Ramos (cell line): ENCODE measurements around the gene ASB4.

Experiments used
- in situ Hi-C: fragments of 300-500 bp; cut with MboI; formaldehyde crosslinking; loops from one replicate; pipeline ENCODE4 v1.14.3; 2022; ENCODE audit warnings: low sequenced_read_pairs; ENCODE audit not compliant: unreplicated experiment

Gene ASB4

GRCh38 chr7:95517870-95518269, 32.1 kb downstream of the ASB4 start:
- in situ Hi-C loops, result loop anchor here (10.0 kb wide), 1 partner anchor 167 kb away; no protein-coding TSS in a partner anchor

- in situ Hi-C loops, result no loop called here
These were observed 34.4 kb downstream of the ASB4 start for GRCh38 chr7:95520136-95520535.

GRCh38 chr7:95525503-95525902, 39.8 kb downstream of the ASB4 start:
- in situ Hi-C loops, result loop anchor here (25.0 kb wide), 1 partner anchor 1487 kb away; the partner anchor contains the start of genes DLX5 and DLX6

GRCh38 chr7:95526128-95526738, 40.5 kb downstream of the ASB4 start:
- in situ Hi-C loops, result loop anchor here (25.0 kb wide), 1 partner anchor 1486 kb away; the partner anchor contains the start of genes DLX5 and DLX6

GRCh38 chr7:95527033-95527775, 41.5 kb downstream of the ASB4 start:
- in situ Hi-C loops, result loop anchor here (25.0 kb wide), 1 partner anchor 1485 kb away; the partner anchor contains the start of genes DLX5 and DLX6

GRCh38 chr7:95527776-95528250, 42.1 kb downstream of the ASB4 start:
- in situ Hi-C loops, result loop anchor here (25.0 kb wide), 1 partner anchor 1484 kb away; the partner anchor contains the start of genes DLX5 and DLX6

- in situ Hi-C loops, result loop anchor here (25.0 kb wide), 1 partner anchor 1483 kb away; the partner anchor contains the start of genes DLX5 and DLX6
These were observed 44.0 kb downstream of the ASB4 start for GRCh38 chr7:95529701-95530100.

GRCh38 chr7:95530881-95531280, 45.1 kb downstream of the ASB4 start:
- in situ Hi-C loops, result loop anchor here (25.0 kb wide), 1 partner anchor 1481 kb away; the partner anchor contains the start of genes DLX5 and DLX6

- in situ Hi-C loops, result loop anchor here (25.0 kb wide), 1 partner anchor 1481 kb away; the partner anchor contains the start of genes DLX5 and DLX6
These were observed 46.0 kb downstream of the ASB4 start for GRCh38 chr7:95531605-95532219.

- in situ Hi-C loops, result loop anchor here (25.0 kb wide), 1 partner anchor 1478 kb away; the partner anchor contains the start of genes DLX5 and DLX6
These were observed 49.1 kb downstream of the ASB4 start for GRCh38 chr7:95534796-95535195.

- in situ Hi-C loops, result loop anchor here (25.0 kb wide), 1 partner anchor 1477 kb away; the partner anchor contains the start of genes DLX5 and DLX6
These were observed 49.9 kb downstream of the ASB4 start for GRCh38 chr7:95535662-95536061.

GRCh38 chr7:95536656-95537311, 51.0 kb downstream of the ASB4 start:
- in situ Hi-C loops, result loop anchor here (25.0 kb wide), 1 partner anchor 1476 kb away; the partner anchor contains the start of genes DLX5 and DLX6

GRCh38 chr7:95537468-95537867, 51.7 kb downstream of the ASB4 start:
- in situ Hi-C loops, result loop anchor here (25.0 kb wide), 1 partner anchor 1475 kb away; the partner anchor contains the start of genes DLX5 and DLX6

GRCh38 chr7:95539426-95539825, 53.7 kb downstream of the ASB4 start:
- in situ Hi-C loops, result loop anchor here (25.0 kb wide), 1 partner anchor 1473 kb away; the partner anchor contains the start of genes DLX5 and DLX6

- in situ Hi-C loops, result loop anchor here (25.0 kb wide), 1 partner anchor 1472 kb away; the partner anchor contains the start of genes DLX5 and DLX6
These were observed 54.6 kb downstream of the ASB4 start for GRCh38 chr7:95540366-95540765.

- in situ Hi-C loops, result loop anchor here (25.0 kb wide), 1 partner anchor 1469 kb away; the partner anchor contains the start of genes DLX5 and DLX6
These were observed 57.6 kb downstream of the ASB4 start for GRCh38 chr7:95543312-95543711.

- in situ Hi-C loops, result loop anchor here (25.0 kb wide), 1 partner anchor 1468 kb away; the partner anchor contains the start of genes DLX5 and DLX6
These were observed 58.4 kb downstream of the ASB4 start for GRCh38 chr7:95544171-95544570.

GRCh38 chr7:95545007-95545615, 59.4 kb downstream of the ASB4 start:
- in situ Hi-C loops, result loop anchor here (25.0 kb wide), 1 partner anchor 1467 kb away; the partner anchor contains the start of genes DLX5 and DLX6

- in situ Hi-C loops, result loop anchor here (25.0 kb wide), 1 partner anchor 1467 kb away; the partner anchor contains the start of genes DLX5 and DLX6
These were observed 59.9 kb downstream of the ASB4 start for GRCh38 chr7:95545673-95546072.
